ENCODE data around the gene PCDHGA11.

Gene PCDHGA11

GRCh38 chr5:141421489-141421855, 621 bp downstream of the PCDHGA11 start:
- Histone ChIP-seq H4K91ac (ENCODE audit: low read depth, low read length) (no peak overlapping the region), H3K27me3 (ENCODE audit: insufficient read depth, low read length) (no peaks in the 10 kb centered on the region), H4K8ac (ENCODE audit: low read depth, low read length) (no peak overlapping the region), H3K4me1 (ENCODE audit: control insufficient read depth in 1 of 2, insufficient read depth in 2 of 2, low read length in 2 of 2) (peaks cover 2 to 5% of the 10 kb centered on the region in 2 experiments), H2BK12ac (ENCODE audit: low read length) (no peak overlapping the region), H3K4me3 (ENCODE audit: low read depth, low read length) (no peak overlapping the region), H2BK120ac (ENCODE audit: insufficient read depth, low read length, poor library complexity) (no peak overlapping the region), H3K79me2 (ENCODE audit: control insufficient read depth, insufficient read depth, low read length, poor library complexity) (no peaks in the 10 kb centered on the region), H3K23ac (ENCODE audit: low read length) (no peak overlapping the region), H3K36me3 (ENCODE audit: control insufficient read depth in 1 of 2, insufficient read depth in 2 of 2, low read length in 2 of 2) (peaks cover 41 to 42% of the 10 kb centered on the region in 2 experiments), H3K9ac (ENCODE audit: low read length) (no peak overlapping the region), H3K4me2 (ENCODE audit: low read length) (no peak overlapping the region), H3K79me1 (ENCODE audit: low read length) (peaks cover 5% of the 10 kb centered on the region), H3K9me3 (ENCODE audit: insufficient read depth, low read depth, low read length) (peaks cover 41% of the 10 kb centered on the region), H3K18ac (ENCODE audit: low read length) (no peak overlapping the region), H4K12ac (ENCODE audit: low read depth, low read length) (no peak overlapping the region), H3K27ac (ENCODE audit: low read depth, low read length) (no peak overlapping the region), H2AK5ac (ENCODE audit: low read length) (no peak overlapping the region), H2AFZ (ENCODE audit: insufficient read depth, low read length, poor library complexity) (no peak overlapping the region), H3K4ac (ENCODE audit: low read depth, low read length) (no peak overlapping the region), H2BK5ac (ENCODE audit: low read depth, low read length, poor library complexity) (no peak overlapping the region), H3K14ac (ENCODE audit: low read length) (no peak overlapping the region)
- WGBS (ENCODE audit: extremely low coverage, insufficient coverage, insufficient read length), result no CpG with 5 or more reads among the region's 13 CpGs
- no peak for DNase-seq

DNA sequence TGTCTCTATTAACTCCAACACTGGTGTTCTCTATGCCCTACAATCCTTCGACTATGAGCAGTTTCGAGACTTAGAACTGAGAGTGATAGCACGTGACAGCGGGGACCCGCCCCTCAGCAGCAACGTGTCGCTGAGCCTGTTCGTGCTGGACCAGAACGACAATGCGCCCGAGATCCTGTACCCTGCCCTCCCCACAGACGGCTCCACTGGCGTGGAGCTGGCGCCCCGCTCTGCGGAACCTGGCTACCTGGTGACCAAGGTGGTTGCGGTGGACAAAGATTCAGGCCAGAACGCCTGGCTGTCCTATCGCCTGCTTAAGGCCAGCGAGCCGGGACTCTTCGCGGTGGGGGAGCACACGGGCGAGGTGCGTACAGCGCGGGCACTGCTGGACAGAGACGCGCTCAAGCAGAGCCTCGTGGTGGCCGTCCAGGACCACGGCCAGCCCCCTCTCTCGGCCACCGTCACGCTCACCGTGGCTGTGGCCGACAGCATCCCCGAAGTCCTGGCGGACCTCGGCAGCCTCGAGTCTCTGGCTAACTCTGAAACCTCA, 2.0 kb downstream of the PCDHGA11 start:
- Histone ChIP-seq H2BK120ac (ENCODE audit: insufficient read depth, low read length, poor library complexity) (no peak overlapping the region), H4K12ac (ENCODE audit: low read depth, low read length) (no peak overlapping the region), H3K79me2 (ENCODE audit: control insufficient read depth, insufficient read depth, low read length, poor library complexity) (no peaks in the 10 kb centered on the region), H3K27ac (ENCODE audit: low read depth, low read length) (no peak overlapping the region), H3K4me2 (ENCODE audit: low read length) (no peak overlapping the region), H3K9ac (ENCODE audit: low read length) (no peak overlapping the region), H3K27me3 (ENCODE audit: insufficient read depth, low read length) (no peaks in the 10 kb centered on the region), H2AK5ac (ENCODE audit: low read length) (no peak overlapping the region), H3K18ac (ENCODE audit: low read length) (no peak overlapping the region), H2BK5ac (ENCODE audit: low read depth, low read length, poor library complexity) (no peak overlapping the region), H4K91ac (ENCODE audit: low read depth, low read length) (no peak overlapping the region), H3K9me3 (ENCODE audit: insufficient read depth, low read depth, low read length) (peaks cover 49% of the 10 kb centered on the region), H3K4me1 (ENCODE audit: control insufficient read depth in 1 of 2, insufficient read depth in 2 of 2, low read length in 2 of 2) (peaks cover 2 to 5% of the 10 kb centered on the region in 2 experiments), H3K4me3 (ENCODE audit: low read depth, low read length) (peak overlapping the region; percentile 42), H3K14ac (ENCODE audit: low read length) (no peak overlapping the region), H3K36me3 (ENCODE audit: control insufficient read depth in 1 of 2, insufficient read depth in 2 of 2, low read length in 2 of 2) (peaks cover 47 to 52% of the 10 kb centered on the region in 2 experiments), H2BK12ac (ENCODE audit: low read length) (no peak overlapping the region), H3K79me1 (ENCODE audit: low read length) (peaks cover 1% of the 10 kb centered on the region), H3K23ac (ENCODE audit: low read length) (no peak overlapping the region), H3K4ac (ENCODE audit: low read depth, low read length) (no peak overlapping the region), H2AFZ (ENCODE audit: insufficient read depth, low read length, poor library complexity) (no peak overlapping the region), H4K8ac (ENCODE audit: low read depth, low read length) (no peak overlapping the region)
- no peak for DNase-seq
- no CpG with 5 or more reads among the region's 42 CpGs for WGBS (ENCODE audit: extremely low coverage, insufficient coverage, insufficient read length)

DNA sequence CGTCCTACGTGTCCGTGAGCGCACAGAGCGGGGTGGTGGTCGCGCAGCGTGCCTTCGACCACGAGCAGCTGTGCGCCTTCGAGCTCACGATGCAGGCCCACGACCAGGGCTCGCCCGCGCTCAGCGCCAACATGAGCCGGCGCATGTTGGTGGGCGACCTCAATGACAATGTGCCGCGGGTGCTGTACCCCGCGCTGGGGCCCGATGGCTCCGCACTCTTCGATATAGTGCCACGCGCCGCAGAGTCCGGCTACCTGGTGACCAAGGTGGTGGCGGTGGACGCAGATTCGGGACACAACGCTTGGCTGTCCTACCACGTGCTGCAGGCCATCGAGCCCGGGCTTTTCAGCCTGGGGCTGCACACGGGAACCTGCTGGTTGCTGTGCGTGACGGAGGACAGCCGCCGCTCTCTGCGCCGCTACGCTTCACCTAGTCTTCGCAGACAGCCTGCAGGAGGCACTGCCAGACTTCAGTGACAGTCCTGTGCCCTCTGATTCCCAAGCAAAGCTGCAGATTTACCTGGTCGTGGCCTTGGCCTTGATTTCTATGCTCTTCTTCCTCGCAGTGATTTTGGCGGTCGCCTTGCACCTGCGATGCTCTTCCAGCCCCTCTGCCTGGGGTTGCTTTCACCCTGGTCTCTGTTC, 7.1 kb downstream of the PCDHGA11 start:
- no peaks in the 10 kb centered on the region for H3K79me1 ChIP-seq (ENCODE audit: low read length)
- no peak overlapping the region for H3K9ac ChIP-seq (ENCODE audit: low read length)
- no peak overlapping the region for H2BK120ac ChIP-seq (ENCODE audit: insufficient read depth, low read length, poor library complexity)
- H3K27ac ChIP-seq (ENCODE audit: low read depth, low read length), result no peak overlapping the region
- H3K36me3 ChIP-seq (ENCODE audit: control insufficient read depth in 1 of 2, insufficient read depth in 2 of 2, low read length in 2 of 2), result peaks cover 38 to 45% of the 10 kb centered on the region in 2 experiments
- H4K91ac ChIP-seq (ENCODE audit: low read depth, low read length), result no peak overlapping the region
- no peak for DNase-seq
- no peaks in the 10 kb centered on the region for H3K4me1 ChIP-seq (ENCODE audit: control insufficient read depth in 1 of 2, insufficient read depth in 2 of 2, low read length in 2 of 2)
- H2BK12ac ChIP-seq (ENCODE audit: low read length), result no peak overlapping the region
- no CpG with 5 or more reads among the region's 53 CpGs for WGBS (ENCODE audit: extremely low coverage, insufficient coverage, insufficient read length)
- no peak overlapping the region for H3K14ac ChIP-seq (ENCODE audit: low read length)
- H4K12ac ChIP-seq (ENCODE audit: low read depth, low read length), result no peak overlapping the region
- H2BK5ac ChIP-seq (ENCODE audit: low read depth, low read length, poor library complexity), result no peak overlapping the region
- no peak overlapping the region for H3K4me2 ChIP-seq (ENCODE audit: low read length)
- H3K4ac ChIP-seq (ENCODE audit: low read depth, low read length), result no peak overlapping the region
- no peak overlapping the region for H3K4me3 ChIP-seq (ENCODE audit: low read depth, low read length)
- H3K18ac ChIP-seq (ENCODE audit: low read length), result no peak overlapping the region
- no peaks in the 10 kb centered on the region for H3K27me3 ChIP-seq (ENCODE audit: insufficient read depth, low read length)
- no peaks in the 10 kb centered on the region for H3K79me2 ChIP-seq (ENCODE audit: control insufficient read depth, insufficient read depth, low read length, poor library complexity)
- H2AK5ac ChIP-seq (ENCODE audit: low read length), result no peak overlapping the region
- no peak overlapping the region for H3K23ac ChIP-seq (ENCODE audit: low read length)
- no peak overlapping the region for H2AFZ ChIP-seq (ENCODE audit: insufficient read depth, low read length, poor library complexity)
- H4K8ac ChIP-seq (ENCODE audit: low read depth, low read length), result no peak overlapping the region
- peaks cover 42% of the 10 kb centered on the region for H3K9me3 ChIP-seq (ENCODE audit: insufficient read depth, low read depth, low read length)

DNA sequence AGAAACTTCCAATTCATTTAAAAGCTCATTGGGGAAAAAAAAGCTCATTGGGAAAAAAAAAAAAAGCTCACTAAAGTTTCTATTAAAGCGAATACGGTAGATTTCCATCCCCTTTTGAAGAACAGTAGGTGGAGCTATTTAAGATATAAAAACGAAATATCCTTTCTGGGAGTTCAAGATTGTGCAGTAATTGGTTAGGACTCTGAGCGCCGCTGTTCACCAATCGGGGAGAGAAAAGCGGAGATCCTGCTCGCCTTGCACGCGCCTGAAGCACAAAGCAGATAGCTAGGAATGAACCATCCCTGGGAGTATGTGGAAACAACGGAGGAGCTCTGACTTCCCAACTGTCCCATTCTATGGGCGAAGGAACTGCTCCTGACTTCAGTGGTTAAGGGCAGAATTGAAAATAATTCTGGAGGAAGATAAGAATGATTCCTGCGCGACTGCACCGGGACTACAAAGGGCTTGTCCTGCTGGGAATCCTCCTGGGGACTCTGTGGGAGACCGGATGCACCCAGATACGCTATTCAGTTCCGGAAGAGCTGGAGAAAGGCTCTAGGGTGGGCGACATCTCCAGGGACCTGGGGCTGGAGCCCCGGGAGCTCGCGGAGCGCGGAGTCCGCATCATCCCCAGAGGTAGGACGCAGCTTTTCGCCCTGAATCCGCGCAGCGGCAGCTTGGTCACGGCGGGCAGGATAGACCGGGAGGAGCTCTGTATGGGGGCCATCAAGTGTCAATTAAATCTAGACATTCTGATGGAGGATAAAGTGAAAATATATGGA, 9.7 kb downstream of the PCDHGA11 start, which contains the start of gene PCDHGA12:
Gene PCDHGA12 (plus strand): TSS at position 176 of the 782 bp plus-strand sequence. CDS start 253 bp downstream, at position 429.
- Histone ChIP-seq H4K91ac (ENCODE audit: low read depth, low read length) (no peak within 1 kb of the TSS), H3K4ac (ENCODE audit: low read depth, low read length) (no peak within 1 kb of the TSS), H3K9me3 (ENCODE audit: insufficient read depth, low read depth, low read length) (peaks cover 37% of the 10 kb centered on the region), H3K36me3 (ENCODE audit: control insufficient read depth in 1 of 2, insufficient read depth in 2 of 2, low read length in 2 of 2) (peaks cover 34 to 42% of the 10 kb centered on the region in 2 experiments), H3K79me2 (ENCODE audit: control insufficient read depth, insufficient read depth, low read length, poor library complexity) (no peaks in the 10 kb centered on the region), H3K9ac (ENCODE audit: low read length) (no peak within 1 kb of the TSS), H3K4me3 (ENCODE audit: low read depth, low read length) (no peak within 1 kb of the TSS), H2BK12ac (ENCODE audit: low read length) (no peak within 1 kb of the TSS), H3K79me1 (ENCODE audit: low read length) (no peaks in the 10 kb centered on the region), H4K8ac (ENCODE audit: low read depth, low read length) (no peak within 1 kb of the TSS), H2AK5ac (ENCODE audit: low read length) (no peak within 1 kb of the TSS), H3K4me2 (ENCODE audit: low read length) (no peak within 1 kb of the TSS), H2BK120ac (ENCODE audit: insufficient read depth, low read length, poor library complexity) (no peak within 1 kb of the TSS), H4K12ac (ENCODE audit: low read depth, low read length) (no peak within 1 kb of the TSS), H3K23ac (ENCODE audit: low read length) (no peak within 1 kb of the TSS), H3K27ac (ENCODE audit: low read depth, low read length) (no peak within 1 kb of the TSS), H3K14ac (ENCODE audit: low read length) (no peak within 1 kb of the TSS), H2AFZ (ENCODE audit: insufficient read depth, low read length, poor library complexity) (no peak within 1 kb of the TSS), H3K27me3 (ENCODE audit: insufficient read depth, low read length) (no peaks in the 10 kb centered on the region), H3K4me1 (ENCODE audit: control insufficient read depth in 1 of 2, insufficient read depth in 2 of 2, low read length in 2 of 2) (no peaks in the 10 kb centered on the region), H2BK5ac (ENCODE audit: low read depth, low read length, poor library complexity) (no peak within 1 kb of the TSS), H3K18ac (ENCODE audit: low read length) (no peak within 1 kb of the TSS)
- no CpG with 5 or more reads among the region's 33 CpGs for WGBS (ENCODE audit: extremely low coverage, insufficient coverage, insufficient read length)
- peak in 1 of 2 donors; percentile 12 for DNase-seq
